Mesenteric fat pad (tissue), 1 donor: Measurements from ENCODE around the gene TARS2. TPM values are rescaled to one million over a fixed set of nuclear protein-coding genes. Genes with fewer than 3 reads are reported as not detected.

Experiments used
- DNase-seq: peaks from one replicate; pipeline ENCODE4 v3.0.0-alpha.2; 2020; ENCODE audit warnings: low spot score
- microRNA-seq: library from miRNA; unstranded; fragments of <30 nt; microRNA quantifications from one replicate; pipeline ENCODE4 v1.2.0, GENCODE V29; 2020; ENCODE audit warnings: borderline number of aligned reads
- total RNA-seq: library from RNA; stranded (reverse); fragmentation: NEBNext Ultra II Directional; extraction: Animal tissue kit (Norgen Biotek cat#: 25700); gene quantifications from one replicate; pipeline ENCODE4 v1.2.1, GENCODE V29; 2021
- donor health status: DM: yes; HTN: yes; CAD: no.

The TARS2 gene
- total RNA-seq, 1 donor from 2014 or later, result 14.0 TPM

- DNase-seq, result no peak
Measured at GRCh38 chr1:150555198-150555970, 68.2 kb downstream of the TARS2 start.

DNA sequence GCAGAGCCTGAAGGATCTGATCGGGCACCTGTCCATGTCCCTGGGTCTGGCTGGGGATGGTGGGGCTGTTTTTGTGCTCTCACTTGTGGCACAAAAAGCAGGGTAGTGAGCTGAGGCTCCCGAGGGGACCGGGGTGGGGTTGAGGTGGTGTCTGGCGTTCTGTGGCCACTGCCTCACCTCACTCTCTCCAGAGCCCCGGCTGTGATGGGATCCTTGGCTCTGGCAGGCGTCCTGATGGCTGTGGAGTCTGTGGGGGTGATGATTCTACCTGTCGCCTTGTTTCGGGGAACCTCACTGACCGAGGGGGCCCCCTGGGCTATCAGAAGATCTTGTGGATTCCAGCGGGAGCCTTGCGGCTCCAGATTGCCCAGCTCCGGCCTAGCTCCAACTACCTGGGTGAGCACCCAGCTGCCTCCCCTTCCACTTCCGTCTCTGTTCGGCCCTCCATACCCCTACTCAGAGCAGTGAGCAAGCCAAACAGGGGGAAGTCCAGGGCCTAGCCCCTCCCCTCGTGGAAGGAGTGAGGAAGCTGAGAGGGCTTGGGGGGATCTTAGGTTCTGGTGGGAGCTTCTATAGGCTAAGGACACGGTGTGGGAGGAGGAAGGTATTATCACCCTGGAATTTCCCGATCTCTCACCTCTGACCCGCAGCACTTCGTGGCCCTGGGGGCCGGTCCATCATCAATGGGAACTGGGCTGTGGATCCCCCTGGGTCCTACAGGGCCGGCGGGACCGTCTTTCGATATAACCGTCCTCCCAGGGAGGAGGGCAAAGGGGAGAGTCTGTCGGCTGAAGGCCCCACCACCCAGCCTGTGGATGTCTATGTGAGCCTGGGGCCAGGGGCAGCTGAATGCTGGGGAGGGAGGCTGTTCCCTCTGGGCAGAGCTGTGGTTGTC, 69.0 kb downstream of the TARS2 start:
- no peak for DNase-seq

- no peak for DNase-seq
Measured at GRCh38 chr1:150557065-150557600, 69.9 kb downstream of the TARS2 start.

Small RNA genes within 50 kb of the gene (microRNA-seq; reads per million reads assigned to microRNA genes)
- gene MIR4257, result not detected
- gene MIR6878, result not detected

Other genes with a start within 250 kb of the TARS2 start
- gene CA14, start 229.6 kb upstream of the TARS2 start, total RNA-seq, result not detected
- 89.2 TPM for gene APH1A, start 218.4 kb upstream of the TARS2 start, total RNA-seq
- 14.4 TPM for gene C1orf54, start 214.6 kb upstream of the TARS2 start, total RNA-seq
- gene CIART, start 204.9 kb upstream of the TARS2 start, total RNA-seq, result 3.5 TPM
- 48.0 TPM for gene MRPS21, start 193.6 kb upstream of the TARS2 start, total RNA-seq
- 52.1 TPM for gene PRPF3, start 165.9 kb upstream of the TARS2 start, total RNA-seq
- gene RPRD2, start 123.3 kb upstream of the TARS2 start, total RNA-seq, result 21.7 TPM
- 33.1 TPM for gene ECM1, start 20.7 kb downstream of the TARS2 start, total RNA-seq
- gene FALEC, start 28.3 kb downstream of the TARS2 start, total RNA-seq, result not detected
- 76.4 TPM for gene ADAMTSL4, start 62.0 kb downstream of the TARS2 start, total RNA-seq
- gene MCL1, start 92.2 kb downstream of the TARS2 start, total RNA-seq, result 697 TPM
- gene ENSA, start 142.2 kb downstream of the TARS2 start, total RNA-seq, result 138 TPM
- gene GOLPH3L, start 209.7 kb downstream of the TARS2 start, total RNA-seq, result 19.1 TPM
- gene HORMAD1, start 233.5 kb downstream of the TARS2 start, total RNA-seq, result 0.29 TPM